Gastroesophageal sphincter (tissue), 3 donors: Measurements from ENCODE around the gene GALNT9.

Experiments used
- EP300 ChIP-seq: sonication (generic); formaldehyde crosslinking; IDR thresholded peaks from one replicate; pipeline ENCODE4 v1.6.1; 2017; ENCODE audit warnings: antibody characterized with exemption, mild to moderate bottlenecking
- POLR2A ChIP-seq, 2 donors: fragments of 450-650 bp; IDR thresholded peaks; one replicate each; pipeline ENCODE4 v1.6.1; 2017; ENCODE audit warnings: antibody characterized with exemption in 2 of 2, mild to moderate bottlenecking in 2 of 2, moderate library complexity in 1 of 2
- TF ChIP-seq, protein P1 (sequence below), 4 experiments: fragments of 200-600 bp in 2 of 4; fragments of 450-650 bp in 2 of 4; sonication (generic) in 1 of 4; IDR thresholded peaks; one replicate each; pipeline ENCODE4 v1.5.1; 2017 to 2019; ENCODE audit warnings: antibody characterized with exemption in 4 of 4, mild to moderate bottlenecking in 2 of 4, moderate library complexity in 2 of 4

DNA sequence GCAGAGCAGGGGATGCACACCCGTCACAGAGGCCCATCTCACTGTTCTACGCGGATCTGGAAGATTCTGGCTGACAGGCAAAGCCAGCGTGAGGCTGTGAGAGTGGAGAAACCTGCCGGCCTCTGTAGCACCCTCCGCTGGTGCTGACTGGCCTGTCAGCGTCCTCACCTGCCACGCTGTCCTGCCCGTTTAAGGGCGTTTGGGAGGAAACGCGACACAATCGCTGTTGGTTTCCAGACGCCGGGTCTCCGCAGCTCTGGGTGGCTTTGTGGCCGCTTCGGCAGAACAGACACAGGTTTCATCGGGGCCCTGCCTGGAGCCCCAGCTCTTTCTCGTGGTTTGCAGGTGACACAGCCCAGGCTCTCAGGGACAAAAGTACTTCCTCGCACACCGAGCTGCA lies 114.5 kb downstream of the GALNT9 start:
- TF ChIP-seq, protein P1, sequence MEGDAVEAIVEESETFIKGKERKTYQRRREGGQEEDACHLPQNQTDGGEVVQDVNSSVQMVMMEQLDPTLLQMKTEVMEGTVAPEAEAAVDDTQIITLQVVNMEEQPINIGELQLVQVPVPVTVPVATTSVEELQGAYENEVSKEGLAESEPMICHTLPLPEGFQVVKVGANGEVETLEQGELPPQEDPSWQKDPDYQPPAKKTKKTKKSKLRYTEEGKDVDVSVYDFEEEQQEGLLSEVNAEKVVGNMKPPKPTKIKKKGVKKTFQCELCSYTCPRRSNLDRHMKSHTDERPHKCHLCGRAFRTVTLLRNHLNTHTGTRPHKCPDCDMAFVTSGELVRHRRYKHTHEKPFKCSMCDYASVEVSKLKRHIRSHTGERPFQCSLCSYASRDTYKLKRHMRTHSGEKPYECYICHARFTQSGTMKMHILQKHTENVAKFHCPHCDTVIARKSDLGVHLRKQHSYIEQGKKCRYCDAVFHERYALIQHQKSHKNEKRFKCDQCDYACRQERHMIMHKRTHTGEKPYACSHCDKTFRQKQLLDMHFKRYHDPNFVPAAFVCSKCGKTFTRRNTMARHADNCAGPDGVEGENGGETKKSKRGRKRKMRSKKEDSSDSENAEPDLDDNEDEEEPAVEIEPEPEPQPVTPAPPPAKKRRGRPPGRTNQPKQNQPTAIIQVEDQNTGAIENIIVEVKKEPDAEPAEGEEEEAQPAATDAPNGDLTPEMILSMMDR (IDR thresholded peaks at IDR 0.05): no peak
- no peak for TF ChIP-seq POLR2A (IDR thresholded peaks at IDR 0.05)
- no peak for TF ChIP-seq EP300
